Myocyte (in vitro differentiated cells): ENCODE measurements around the gene SNX3. TPM values are rescaled to one million over a fixed set of nuclear protein-coding genes. Genes with fewer than 3 reads are reported as not detected.

ENCODE experiments used
- total RNA-seq: library from RNA; depleted of rRNA; stranded (reverse); fragments of >200 nt; gene quantifications from 2 replicates; pipeline ENCODE4 v1.2.3, GENCODE V29; 2014

The SNX3 gene
- total RNA-seq, 1 donor from 2014 or later, result 181 TPM

Other genes starting within 250 kb of the SNX3 start
- 96.9 and 123 TPM in 2 replicates for gene OSTM1, start 186.3 kb downstream of the SNX3 start, total RNA-seq
- not detected in 2 replicates for gene NR2E1, start 95.0 kb downstream of the SNX3 start, total RNA-seq
- 4.0 and 6.5 TPM in 2 replicates for gene AFG1L, start 34.0 kb upstream of the SNX3 start, total RNA-seq